ENCODE results near the gene HEATR5A.

GRCh38 chr14:31337331-31337730, 83.0 kb downstream of the HEATR5A start:
- TF ChIP-seq CTCF (IDR thresholded peaks at IDR 0.05; ENCODE audit: low read length) (no peak), EZH2 (IDR thresholded peaks at IDR 0.05; ENCODE audit: borderline replicate concordance, low read length) (no peak)
